ENCODE data around the gene FXYD2.
A peak's percentile ranks its signal among the peaks of the same experiment; 100 is the strongest.
"Not testable (repeated sequence)": the region's sequence is repeated elsewhere in the genome, so short reads cannot be mapped to it uniquely, and the experiment has no call there.

FXYD2 gene

DNA sequence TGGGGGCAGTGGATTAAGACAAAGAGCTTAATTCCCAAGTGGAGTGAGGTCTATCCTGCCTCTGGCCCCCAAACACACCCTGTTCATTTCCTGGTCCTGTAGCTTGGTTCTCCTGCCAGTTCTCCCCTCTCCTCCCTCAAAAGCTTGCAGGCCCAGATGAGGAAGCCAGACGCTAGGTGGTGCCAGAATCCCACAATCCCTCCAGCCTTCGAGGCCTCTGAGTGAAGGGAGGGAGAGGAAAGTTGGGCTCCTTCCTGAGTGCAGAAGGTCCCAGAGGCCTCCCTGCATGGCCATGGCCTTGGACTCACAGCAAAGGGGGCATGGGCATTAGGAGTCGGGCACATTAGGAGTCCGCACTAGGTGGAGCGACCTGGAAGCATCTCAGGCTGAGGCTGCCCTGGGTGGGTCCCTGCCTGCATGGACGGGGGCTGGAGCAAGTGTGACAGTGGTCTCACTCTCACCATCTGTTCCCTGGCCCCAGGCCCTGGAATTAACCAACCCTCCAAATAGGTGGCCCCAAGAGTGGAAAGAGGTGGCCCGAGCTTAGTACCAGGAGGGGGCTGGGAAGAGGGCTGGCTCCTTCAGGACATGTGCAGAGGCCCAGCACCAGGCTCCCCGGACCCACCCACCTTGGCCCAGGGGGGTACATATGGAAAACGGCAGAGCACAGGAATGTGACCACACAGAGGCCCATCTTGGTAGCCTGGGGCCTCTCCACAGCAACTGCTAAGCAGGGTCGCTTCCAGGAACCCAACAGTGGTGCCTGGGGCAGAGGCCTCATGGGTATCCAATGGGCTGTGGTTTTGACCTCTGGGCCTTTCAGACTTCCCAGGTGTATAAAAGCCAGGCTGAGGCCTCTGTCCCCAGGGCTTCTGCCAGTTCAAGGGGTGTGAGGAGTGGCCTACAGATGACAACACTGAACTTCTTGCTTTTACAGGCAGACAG, 5.2 kb downstream of the FXYD2 start:
- peak; percentile 61 for DNase-seq

DNA sequence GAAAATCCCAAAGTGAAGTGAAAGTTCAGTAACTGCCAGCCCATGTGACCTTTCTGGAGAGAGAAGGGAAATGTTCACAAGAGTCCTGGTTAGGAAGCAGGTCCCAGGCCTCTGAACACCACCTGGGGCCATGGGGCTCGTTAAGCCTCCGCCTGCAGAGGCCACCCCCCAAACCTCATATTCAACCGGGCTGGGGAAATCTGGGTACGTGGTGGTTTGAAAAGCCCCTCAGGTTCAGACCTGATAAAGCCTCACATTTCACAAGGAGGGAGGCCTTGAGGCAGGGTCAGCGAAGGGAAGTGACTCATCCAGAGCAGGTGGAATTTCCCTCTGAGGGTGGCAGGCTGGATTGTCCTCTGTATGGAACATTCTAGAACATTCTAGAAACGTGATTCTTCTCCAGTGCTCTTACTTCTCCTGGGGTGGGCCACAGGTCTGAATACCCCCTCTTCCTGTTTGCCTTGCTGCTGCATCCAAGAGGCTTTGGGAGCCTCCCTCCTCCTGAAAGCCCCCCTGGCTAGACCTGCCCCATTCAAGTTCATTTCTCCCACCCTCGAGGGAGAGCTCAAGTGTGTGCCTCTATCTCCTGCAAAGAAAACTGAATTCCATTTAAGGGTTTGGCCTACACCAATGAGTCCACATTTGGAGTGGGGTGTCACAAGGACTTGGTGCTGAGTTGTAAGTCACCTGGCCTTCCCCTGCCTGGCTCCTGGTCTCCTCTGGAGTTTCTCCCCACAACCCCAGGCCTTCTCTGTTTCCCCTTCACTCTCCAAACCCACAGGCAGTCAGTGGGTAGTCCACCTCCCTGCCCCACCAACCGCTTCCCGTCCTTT, 6.3 kb downstream of the FXYD2 start:
- DNase-seq = no peak

DNA sequence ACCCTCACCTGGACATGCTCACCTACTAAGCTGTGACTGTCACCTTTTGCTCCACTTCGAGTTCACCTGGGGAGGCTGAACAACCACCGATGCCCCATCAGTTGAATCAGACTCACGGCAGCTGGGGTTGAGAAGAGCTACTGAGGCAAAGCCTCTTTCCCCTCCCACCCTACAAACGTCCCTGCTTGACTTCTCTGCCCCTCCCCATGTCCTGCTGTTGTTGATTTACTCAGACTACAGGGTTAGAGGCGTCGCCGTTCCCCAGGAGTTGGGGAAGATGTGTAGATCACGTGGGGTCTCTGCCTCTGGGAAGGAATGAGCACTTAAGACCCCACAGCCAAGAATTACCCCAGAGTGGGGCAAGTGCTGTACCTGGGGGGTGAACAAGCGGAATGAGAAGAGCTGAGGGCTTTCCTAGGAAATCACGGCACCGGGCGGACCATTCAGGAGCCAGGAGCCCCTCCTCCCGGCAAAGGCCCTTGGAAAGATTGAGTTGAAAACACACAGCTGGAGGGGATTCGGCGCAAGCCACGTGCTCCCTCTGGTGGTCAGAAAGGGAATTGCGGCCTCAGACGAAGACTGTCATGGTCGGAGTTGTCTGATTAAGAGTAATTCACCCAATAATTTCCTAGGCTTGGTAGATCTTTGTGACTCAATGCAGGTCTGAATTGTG, 7.0 kb downstream of the FXYD2 start:
- DNase-seq = peak; percentile 79

DNA sequence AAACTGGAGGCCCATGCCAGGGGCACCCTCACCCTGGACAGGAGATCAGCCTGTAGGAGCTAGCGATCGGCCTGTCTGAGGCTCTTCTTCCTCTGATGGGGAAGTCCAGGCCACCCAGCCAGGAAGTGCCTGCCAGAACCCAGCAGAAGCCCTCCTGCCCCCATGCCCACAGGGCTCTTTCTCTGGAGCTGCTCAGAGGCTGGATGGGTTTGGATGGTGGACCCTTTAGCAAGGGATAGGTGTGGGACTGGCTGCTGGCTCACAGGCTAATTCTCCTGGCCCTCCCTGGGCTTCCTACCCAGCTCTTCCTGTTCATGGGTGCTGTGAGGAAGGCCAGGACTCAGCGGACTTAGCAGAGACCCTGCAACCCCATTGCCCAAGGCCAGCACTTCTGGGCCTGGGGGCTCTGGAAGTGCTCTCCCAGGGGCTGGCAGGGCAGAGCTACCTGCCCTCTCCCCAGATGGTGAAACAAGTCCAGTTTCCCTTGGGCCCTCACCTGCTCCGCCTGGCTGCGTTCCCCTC, 7.6 kb downstream of the FXYD2 start:
- no peak for DNase-seq

DNA sequence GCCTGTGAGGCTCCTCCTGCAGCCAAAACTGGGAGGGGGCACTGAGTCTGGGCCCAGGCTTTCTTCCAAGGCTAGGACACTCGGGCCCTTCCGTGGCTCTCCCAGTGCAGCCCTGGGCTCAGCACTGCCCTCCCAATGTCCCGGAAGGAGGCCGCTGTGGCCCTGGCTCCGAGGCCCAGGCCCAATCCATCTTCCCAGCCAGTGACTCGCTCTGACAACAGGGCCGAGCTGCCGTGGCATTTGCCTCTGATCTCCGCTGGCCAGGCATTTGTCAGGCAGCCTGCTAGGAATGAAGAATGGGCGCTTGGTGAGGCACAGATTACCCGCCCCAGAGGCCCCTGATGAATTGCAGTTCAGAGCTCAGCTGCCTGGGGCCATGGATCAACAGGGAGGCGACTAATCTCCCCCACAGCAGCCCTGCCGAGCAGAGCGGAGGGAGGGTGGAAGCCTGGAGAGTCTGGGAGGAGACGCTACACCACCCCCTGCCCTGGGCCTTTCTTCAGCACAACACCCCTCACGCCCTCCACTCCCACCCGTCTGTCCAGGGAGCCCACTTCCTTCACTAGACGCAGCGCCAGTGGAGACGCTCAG, 8.3 kb downstream of the FXYD2 start:
- DNase-seq = no peak

DNA sequence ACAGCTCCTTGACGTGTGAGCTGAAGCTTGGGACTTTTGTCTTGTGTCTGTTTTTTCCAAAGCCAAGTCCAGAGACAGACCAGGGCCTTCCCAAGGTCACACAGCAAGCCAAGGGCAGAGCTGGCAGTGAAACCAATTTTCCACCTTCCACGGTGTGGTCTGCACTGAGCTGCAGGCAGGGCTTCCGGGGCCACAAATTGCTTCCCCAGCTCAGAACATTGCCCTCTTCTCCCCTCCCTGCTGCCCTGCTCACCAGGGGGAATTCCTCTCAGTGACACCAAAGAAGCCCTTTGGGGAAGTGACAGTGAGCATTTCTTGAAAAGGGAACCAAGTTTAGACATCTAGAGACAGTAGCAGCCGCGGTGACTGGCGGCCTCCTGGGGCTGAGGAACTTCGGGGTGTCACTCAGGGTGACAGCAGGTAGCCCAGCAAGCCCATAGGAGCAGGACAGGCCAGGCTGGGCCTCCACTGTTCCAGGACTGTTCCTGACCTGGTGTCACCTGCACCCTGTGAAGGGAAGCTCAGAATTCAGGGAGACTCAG, 9.2 kb downstream of the FXYD2 start:
- peak; percentile 74 for DNase-seq

DNA sequence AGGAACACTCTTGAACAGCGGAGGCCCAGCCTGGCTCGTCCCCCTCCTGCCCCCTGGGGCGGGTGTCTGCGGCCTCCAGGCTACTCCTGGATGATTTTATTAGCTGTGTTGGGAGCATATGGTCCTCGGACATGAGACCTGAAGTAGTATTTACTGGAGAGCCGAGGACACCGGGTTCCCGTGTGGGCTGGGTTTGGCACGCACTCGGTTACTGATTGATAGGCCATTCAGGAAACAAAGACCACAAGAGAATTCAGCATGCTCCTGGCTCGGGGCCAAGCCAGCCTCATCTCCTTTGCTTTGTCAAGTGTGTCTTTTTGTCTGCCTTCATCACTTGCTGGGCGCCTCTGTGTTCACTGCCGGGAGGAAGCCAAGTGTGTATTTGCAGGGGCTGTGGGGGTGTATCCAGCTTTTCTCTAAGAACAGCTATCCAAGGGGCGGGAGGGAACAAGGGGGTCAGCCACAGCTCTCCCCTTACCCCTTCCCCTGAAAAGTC, 9.7 kb downstream of the FXYD2 start:
- DNase-seq = peak; percentile 86

DNA sequence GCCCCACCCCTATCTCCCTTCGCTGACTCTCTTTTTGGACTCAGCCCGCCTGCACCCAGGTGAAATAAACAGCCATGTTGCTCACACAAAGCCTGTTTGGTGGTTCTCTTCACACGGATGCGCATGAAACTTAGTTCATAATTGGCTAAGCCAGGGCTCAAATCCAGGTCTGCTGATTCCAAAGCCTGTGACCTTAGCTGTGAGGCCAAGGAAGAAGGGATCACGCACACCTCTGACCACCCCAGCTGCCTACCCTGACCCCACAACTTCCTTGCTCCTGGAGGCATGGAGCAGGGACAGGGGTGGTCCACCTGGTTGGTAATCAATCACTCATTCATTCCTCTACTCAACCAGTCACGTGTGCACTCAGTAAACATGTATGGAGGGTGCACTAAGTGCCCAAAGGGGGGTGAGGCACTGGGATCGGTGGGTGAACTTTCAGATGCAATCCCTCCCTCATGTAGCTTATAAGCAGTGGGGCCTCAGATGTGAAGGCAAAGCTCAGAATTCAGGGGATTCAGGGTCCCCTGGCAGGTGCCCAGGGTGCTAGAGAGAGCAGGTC, 10.3 kb downstream of the FXYD2 start:
- no peak for DNase-seq

DNA sequence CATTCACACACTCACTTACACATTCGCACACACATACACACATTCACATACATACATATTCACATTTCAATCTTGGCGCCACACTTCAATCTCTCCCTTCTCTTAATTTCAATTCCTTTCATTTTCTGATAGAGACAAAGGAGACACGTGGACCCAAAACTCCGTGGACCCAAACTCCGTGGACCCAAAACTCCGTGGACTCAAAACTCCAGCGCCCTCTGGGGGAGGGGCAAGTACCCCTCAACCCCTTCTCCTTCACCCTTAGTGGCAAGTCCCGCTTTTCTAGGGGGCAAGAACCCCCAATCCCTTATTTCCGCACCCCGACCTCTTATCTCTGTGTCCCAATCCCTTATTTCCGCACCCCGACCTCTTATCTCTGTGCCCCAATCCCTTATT, 14.5 kb downstream of the FXYD2 start:
- not testable (repeated sequence) for DNase-seq

DNA sequence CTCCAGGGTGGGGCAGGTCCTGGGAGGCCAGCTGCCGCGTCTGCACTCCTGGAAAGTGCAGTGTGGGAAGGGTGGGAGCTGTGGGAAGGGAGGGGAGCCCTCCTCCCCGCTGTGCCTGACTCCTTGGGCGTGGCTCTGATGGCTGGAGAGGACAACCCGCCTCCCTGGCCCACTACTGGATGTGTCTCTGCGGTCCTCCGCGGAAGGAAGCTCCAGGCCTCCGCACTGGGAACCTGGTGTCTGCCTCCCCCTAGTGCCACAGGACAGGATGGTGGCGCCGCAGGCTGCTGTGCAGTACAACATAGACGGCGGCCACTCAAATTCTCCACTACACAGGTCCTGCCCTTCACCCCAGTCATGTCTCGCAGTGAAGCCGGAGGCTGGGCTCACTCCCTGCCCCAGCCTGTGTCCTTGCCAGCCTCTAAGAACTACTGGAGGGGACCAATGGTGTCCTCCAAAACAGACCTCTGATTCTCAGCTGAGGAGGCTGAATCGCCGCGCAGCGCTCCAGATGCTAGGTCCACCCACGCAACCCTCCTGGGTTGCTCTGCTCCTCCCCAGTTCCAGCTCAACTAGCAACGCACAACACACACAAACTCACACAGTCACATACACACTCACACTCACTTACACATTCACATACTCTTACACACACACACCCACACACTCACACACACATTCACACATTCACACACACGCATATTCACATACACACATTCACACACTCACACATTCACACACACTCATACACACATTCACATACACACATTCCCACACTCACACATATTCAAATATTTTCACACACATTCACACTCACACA, 15.1 kb downstream of the FXYD2 start:
- DNase-seq = peak; percentile 64

DNA sequence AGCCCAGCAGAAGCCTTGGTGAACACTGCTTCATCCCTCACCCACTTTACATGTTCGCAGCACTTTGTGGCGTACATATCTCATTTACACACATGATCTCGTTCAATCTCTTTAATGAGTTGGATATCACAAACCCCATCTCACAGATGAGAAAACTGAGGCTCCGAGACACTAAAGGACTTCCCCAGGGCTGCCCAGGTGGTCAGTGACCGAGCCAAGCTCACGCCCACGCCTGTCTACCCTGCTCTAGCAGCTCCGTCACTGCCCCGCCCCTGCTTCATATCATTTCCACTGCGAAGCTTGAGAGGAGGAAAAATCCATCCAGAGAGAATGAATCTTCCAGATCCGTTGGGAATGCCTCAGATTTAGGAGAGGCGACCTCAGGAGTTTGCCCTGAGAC, 15.8 kb downstream of the FXYD2 start:
- DNase-seq = no peak

DNA sequence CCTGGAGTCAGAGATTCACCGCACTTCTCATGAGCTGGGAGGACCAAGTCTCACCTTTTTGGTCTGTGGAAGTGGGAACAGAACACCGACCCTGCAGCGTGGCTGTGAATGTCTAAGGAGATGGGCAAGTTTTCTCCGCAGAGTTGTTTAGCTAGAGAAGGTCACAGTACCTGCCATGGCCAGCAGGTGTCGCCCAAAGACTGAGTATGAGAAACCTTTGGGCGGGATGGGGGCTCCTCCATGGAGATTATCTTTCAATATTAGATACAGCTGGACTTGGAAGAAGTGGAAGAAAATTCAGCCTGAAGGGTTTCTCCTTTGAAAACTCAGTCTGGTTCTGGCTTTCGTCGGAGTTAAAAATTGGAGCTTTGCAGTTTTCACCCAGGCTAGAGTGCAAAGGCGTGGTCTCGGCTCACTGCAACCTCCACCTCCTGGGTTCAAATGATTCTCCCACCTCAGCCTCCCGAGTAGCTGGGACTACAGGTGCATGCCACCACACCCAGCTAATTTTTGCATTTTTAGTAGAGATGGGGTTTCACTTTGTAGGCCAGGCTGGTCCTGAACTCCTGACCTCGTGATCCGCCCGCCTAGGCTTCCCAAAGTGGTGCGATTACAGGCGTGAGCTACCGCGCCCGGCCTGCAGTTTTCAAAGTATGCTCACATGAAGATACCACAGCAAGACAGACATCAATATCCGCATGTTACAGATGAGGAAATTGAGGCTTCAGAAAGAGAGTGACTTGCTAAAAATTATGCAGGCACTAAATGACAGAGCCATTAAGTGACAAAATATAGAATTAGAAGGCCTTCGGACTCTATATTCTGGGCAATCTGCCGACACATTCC, 16.8 kb downstream of the FXYD2 start:
- peak; percentile 76 for DNase-seq

DNA sequence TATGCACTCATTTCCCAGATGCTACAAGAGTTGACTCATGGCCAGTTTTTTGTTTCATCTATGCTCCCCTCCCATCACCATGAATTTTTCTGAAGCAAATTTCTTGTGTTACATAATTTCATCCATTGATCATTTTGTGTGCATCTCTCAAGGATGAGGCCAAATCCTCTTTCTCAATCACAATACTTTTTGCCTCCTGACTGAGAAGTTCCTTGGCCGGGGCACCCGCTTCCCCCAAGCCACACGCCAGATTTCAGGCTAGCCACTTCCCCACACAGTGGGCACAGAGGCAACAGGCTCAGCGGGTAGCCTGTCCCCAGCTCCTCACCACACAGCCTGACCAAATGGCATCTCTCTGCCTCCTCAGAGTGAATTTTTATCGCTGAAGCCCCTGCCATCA, 17.7 kb downstream of the FXYD2 start:
- no peak for DNase-seq

DNA sequence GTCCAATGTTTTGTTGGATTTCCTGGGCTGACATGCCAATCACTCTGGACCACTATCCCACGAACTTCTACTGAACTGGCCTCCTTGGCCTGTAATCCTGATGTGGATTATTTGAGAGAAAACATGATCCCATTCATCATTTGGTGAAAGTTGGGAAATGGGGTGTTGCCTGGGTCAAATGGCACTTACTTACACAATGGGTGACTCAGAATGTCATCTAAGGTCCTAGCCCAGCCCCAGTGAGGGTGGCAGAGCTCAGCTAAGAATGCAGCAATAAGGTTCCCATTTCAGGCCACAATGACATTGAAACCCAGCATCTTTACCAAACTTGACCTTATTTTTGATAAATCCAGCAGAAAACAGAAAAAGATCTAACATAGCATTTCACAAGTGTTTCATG, 19.5 kb downstream of the FXYD2 start:
- no peak for DNase-seq

DNA sequence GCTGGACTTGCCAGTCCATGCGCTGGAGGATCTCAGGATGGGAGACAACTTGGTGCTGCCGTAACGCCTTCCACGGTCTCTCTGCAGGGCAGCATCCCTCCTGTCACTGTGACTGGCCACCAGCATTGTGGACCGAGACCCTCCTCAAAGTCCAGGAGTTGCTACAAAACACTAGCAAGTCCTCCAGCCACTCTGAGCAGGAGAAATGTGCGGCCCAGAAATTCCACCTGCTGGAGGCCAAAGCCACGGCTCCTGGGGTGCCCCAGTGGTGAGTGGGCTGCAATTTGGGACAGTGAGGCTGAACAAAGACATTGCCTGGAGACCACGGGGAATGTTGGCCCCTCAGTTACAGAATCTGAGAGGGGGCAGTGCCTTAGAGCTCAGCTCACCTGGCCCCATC, 20.6 kb downstream of the FXYD2 start:
- no peak for DNase-seq

DNA sequence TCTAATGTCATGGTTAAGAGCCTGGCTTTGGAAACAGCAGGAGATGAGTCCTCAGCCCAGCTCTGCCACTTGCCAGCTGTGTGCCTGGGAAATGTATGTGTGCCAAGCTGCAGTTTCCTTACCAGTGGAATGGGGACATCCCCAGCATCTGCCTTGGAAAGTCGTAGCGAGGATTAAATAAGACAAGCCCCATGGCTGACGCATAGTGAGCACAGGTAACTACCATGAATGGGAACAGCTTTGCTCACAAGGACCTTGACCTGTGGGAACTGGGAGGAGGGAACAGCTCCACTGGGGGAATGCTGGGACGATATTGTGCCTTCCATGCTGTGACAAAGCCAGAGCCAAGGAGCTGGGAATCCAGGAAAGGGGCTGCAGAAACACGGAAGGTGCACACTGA, 24.9 kb downstream of the FXYD2 start:
- DNase-seq = no peak

DNA sequence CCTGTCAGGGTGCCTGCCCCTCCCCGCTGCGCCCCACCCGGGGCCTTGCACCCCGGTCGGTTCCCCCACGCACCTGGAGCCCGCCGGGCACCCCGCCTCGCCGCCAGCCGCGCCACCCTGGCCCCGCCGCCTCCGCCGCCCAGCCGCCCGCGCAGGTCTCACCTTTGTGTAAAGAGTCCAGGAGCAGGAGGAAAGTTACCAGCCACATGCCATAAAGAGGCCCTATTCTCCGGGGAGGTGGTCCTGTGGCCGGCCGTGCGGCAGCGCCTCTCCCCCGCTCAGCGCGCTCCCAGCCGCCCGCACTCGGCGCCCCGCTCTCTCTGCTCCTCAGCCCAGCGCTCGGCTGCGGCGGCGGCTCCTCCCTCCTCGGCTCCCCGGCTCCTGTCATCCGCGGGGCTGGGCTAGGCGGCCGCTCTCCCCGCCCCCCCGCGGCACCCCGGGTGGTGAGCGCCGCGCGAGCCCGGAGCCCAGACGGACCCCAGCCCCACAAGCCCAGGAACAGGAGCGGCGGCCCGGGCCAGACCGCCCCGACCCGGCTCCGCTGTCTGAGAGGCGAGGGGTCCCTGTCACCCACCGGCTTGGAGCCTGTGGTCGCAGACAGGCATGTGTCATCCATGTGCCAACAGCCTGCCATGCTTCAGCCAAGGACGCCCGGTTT, 27.5 kb downstream of the FXYD2 start, which contains the start of gene DSCAML1:
DSCAML1 (minus strand) TSS at position 345 of the 658 bp plus-strand sequence; CDS start at position 208, 137 bp downstream.
- DNase-seq = no peak

DNA sequence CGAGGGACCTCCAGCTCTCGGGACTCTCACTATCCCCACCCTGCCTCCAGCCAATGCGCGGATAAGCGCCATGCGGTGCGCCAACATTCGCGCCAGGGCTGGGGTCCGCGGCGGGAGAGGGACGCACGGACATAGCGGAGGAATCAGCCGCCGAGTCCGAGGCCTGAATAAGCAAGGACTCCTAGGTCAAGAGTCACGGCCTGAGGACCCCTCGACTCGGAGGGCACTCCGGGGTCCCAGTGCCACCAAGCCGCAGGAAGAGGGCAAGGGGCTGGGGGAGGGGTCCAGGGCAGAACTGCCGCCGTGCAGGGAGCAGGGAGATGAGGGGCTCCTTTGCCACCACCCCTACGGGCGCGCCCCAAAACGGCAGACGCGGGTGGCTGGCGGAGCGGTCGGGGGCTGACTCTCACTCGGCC, 28.1 kb downstream of the FXYD2 start:
- no peak for DNase-seq

Measured in RPMI8226 (cell line).